Activated naive CD4-positive, alpha-beta T cell treated with anti-CD3 and anti-CD28 coated beads, Interleukin-2, amount 50 U/mL, for 16 hours (primary cell): ENCODE data around the gene DMPK.

Experiments
- DNase-seq: peaks from one replicate; pipeline ENCODE4 v3.0.0-alpha.2; 2020

Gene DMPK

DNA sequence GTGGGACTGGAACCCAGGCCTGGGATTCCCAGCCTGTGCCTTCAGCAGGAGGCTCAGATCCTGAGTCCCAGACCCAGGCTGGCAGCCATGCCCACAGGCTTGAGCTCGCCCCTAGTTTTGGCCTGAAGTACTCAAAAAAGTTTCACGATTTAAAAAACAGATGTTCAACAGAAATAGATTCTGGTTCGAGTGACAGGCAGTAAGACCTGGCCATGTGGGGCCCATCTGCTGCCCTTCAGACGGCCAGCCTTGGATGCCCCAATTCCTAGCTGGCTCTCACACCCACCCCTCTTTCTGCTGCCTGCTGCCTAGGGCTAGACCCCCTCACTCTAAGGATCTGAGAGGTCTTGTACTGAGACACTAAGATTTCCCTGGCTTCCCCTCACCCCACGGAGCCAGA is 2.8 kb upstream of the DMPK start:
- no peak for DNase-seq

- DNase-seq = no peak
Observed at GRCh38 chr19:45784096-45784495, 1.8 kb upstream of the DMPK start.

DNA sequence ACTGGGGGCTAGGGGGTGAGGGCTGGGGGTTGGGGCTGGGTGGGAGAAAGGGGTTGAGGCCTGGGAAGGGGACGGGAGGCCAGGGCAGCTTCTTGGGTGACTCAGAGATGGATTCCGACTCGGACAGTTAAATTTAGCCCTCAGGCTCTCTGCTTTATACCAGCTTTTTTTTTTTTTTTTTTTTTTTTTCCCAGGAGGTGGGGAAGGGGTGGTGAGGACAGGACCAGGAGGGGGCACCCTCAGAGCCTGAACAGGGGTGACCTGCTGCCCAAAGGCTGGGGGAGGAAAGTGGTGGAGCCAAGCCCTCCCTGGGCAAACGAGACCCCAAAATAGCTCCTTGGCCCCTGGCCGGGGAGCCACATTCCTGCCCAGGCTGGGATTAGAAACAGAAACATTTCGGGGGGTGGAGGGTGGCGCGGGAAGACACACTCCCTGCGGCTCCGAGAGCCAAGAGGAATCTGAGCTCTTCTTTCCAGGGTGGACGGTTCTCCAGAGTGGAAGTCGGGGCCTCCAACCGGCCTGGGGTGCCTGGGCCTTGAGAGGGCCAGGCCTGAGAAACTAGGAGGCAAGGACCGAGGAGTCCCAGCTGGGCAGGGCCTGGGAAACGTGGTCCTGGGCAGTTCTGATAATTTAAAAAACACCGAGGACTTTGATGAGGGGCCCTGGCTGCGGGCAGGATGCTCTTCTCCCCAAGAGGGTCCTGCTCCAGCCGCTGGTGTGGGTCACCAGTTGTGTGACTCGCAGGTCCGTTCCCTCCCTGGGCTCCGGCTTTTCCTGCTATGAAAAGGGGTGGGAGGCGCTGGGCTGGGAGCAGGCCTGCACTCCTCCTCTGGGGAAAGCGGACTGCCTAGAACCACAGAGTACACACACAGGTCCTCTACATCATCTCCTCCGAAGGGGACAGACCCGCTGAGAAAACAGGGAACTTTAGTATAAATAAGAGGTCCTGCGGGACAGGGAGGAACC is 813 bp upstream of the DMPK start:
- DNase-seq = no peak

- no peak for DNase-seq
Observed at GRCh38 chr19:45781214-45782161, 802 bp downstream of the DMPK start.

- DNase-seq = no peak
Observed at GRCh38 chr19:45780448-45781213, 1.7 kb downstream of the DMPK start.

GRCh38 chr19:45780146-45780447 is 2.2 kb downstream of the DMPK start:
- DNase-seq = no peak

- DNase-seq = peak; percentile 85
Observed at GRCh38 chr19:45779231-45780145, 2.8 kb downstream of the DMPK start.

DNA sequence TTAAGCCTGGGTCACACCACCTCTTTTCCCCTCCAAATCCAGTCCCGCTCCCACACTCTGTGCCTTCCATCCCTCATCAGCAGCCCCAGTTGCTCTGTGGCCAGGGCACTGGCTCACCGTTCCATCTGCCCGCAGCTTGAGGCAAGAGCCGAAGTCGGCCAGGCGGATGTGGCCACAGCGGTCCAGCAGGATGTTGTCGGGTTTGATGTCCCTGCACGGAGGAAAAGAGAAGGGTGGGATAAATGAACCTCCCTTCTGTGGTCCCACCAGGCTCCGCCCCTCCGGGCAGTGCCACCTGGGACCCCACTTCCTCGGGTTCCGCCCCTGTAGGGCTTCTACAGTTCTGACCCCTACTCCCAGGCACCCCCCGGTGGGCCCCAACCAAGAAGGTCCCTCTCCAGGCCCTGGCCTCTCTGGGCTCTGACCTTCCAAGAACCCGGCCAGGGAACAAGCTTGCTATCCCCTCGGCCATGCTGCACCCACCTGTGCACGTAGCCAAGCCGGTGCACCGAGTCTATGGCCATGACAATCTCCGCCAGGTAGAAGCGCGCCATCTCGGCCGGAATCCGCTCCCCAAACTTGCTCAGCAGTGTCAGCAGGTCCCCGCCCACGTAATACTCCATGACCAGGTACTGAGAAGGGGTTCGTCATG is 4.2 kb downstream of the DMPK start:
- DNase-seq = no peak

DNA sequence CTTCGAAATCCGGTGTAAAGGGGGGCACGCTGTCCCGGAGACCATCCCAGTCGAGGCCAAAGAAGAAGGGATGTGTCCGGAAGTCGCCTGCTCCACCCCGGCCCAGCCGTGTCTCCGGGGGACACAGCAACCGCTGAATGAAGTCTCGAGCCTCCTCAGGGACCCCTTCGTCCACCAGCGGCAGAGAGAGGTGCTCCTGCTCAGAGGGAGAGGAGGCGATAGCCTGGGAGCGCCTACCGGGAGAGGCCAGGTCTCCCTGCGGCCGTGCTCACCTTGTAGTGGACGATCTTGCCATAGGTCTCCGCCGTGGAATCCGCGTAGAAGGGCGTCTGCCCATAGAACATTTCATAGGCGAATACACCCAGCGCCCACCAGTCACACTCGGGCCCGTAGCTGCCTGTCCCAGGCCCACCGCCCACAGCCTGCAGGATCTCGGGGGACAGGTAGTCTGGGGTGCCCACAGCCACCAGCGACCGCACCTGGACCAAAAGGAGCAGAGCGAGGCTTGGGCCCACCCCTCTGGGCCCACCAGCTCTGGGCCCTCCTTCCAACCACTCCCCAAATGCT is 4.8 kb downstream of the DMPK start:
- DNase-seq = no peak

- no peak for DNase-seq
Observed at GRCh38 chr19:45774765-45775164, 7.5 kb downstream of the DMPK start.

DNA sequence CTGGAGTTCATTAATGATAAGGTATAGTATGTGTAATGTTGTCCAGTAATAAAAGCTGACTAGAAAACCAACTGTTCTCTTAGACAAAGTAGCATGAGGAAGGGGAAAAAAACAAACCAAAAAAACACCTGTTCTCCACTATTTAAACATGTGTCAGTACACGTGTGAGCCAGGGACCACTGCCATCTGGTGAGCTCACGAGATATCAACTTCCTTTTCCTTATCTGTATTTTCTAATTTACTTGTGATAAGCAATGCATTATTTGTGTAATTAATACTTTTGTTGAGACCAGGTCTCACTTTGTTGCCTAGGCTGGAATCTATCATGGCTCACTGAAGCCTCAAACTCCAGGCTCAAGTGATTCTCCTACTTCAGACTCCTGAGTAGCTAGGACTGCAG is 8.9 kb downstream of the DMPK start:
- DNase-seq = no peak

DNA sequence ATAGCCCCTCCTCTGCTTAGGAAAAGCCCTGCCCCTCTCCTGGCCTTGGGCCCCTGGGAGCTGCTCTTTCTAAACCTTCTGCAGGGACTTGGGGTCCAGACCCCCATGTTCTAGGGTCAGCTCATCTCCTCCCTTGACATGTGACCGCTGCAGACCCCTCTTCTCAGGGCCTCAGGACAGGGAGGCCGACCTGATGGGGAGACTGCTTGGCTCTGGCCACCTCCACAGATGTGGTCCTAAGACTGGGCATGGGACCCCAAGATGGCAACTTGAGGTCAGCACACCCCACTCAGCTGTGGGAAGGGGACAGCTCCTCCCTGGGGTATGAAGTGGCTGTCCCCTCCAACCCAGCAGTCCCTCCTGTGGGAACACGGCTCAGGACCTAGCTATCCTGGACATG is 9.4 kb downstream of the DMPK start:
- no peak for DNase-seq

DNA sequence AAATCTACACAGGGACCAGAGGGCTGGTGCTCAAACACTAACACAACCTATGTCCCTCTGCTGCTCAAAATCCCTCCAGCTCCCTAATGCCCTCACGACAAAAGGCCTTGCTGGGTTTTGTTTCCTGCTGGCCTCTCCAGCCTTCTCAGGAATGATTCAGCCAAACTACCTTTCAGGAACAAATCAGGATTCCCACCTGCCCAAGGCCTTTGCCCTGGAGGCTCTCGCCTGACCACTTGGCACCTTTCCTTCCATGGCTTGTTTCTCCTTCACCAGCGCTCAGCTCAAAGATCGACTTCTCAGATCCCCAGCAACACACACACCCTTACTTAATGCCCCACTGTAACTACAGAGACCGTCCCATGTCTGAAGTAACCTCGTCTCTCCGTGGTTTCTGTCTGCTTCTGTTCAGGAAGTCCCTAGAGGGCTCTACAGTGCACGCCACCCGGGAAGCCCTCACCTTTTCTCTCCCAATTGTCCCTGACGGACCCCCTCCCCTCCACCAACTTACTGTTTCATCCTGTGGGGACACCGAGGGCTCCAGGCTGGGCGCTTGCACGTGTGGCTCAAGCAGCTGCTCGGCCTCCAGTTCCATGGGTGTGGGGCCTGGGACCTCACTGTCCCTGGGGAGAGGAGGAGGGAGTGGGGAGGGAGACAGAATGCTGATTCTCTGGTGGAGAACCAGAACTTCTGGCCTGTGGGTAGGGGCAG is 10.0 kb downstream of the DMPK start:
- DNase-seq = no peak

DNA sequence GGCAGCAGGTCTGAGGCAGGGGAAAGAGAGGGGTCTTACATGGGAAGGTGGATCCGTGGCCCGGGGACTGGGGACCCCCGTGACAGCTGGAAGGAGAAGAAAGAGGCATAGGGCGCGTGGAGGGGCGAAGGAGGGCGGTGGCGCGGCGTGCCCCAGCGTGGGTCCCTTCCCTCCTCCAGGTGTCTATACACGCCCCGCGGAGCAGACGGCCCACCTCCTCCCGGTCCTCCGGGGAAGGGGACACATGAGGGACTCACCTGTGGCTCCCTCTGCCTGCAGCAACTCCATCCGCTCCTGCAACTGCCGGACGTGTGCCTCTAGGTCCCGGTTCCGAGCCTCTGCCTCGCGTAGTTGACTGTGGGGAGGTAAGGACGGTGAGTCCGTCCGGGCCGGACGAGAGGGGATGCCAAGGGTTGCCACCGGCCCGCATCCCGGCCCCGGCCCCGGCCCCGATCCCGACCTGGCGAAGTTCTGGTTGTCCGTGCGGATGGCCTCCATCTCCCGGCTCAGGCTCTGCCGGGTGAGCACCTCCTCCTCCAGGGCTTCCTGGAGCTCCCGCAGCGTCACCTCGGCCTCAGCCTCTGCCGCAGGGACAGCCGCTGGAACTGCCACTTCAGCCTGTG is 10.9 kb downstream of the DMPK start:
- no peak for DNase-seq

DNA sequence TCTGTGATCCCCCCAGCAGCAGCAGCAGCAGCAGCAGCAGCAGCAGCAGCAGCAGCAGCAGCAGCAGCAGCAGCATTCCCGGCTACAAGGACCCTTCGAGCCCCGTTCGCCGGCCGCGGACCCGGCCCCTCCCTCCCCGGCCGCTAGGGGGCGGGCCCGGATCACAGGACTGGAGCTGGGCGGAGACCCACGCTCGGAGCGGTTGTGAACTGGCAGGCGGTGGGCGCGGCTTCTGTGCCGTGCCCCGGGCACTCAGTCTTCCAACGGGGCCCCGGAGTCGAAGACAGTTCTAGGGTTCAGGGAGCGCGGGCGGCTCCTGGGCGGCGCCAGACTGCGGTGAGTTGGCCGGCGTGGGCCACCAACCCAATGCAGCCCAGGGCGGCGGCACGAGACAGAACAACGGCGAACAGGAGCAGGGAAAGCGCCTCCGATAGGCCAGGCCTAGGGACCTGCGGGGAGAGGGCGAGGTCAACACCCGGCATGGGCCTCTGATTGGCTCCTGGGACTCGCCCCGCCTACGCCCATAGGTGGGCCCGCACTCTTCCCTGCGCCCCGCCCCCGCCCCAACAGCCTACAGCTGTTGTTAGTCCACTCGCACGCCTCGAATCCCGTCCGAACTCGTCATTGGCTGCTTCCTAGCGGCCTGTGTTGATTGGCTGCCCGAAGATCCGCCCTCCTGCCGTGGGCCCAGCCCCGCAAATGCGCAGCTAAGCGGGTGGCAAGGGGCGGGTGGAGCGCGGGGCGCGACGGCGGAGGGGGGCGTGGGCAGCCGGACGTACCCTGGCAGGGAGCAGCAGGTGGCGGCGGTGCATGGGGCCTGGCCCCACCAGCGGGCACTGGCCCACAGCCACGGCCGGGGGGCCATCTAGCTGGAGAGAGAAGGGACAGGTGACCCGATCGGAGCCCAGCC is 11.8 kb downstream of the DMPK start:
- peak; percentile 91 for DNase-seq

DNA sequence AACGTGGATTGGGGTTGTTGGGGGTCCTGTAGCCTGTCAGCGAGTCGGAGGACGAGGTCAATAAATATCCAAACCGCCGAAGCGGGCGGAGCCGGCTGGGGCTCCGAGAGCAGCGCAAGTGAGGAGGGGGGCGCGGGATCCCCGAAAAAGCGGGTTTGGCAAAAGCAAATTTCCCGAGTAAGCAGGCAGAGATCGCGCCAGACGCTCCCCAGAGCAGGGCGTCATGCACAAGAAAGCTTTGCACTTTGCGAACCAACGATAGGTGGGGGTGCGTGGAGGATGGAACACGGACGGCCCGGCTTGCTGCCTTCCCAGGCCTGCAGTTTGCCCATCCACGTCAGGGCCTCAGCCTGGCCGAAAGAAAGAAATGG is 12.5 kb downstream of the DMPK start:
- peak; percentile 63 for DNase-seq

- DNase-seq = peak; percentile 94
Observed at GRCh38 chr19:45768984-45769782, 13.1 kb downstream of the DMPK start, which contains the start of gene SIX5. TSS of gene SIX5 (minus strand) at chr19:45769252. CDS start at chr19:45768844, 408 bp downstream.

DNA sequence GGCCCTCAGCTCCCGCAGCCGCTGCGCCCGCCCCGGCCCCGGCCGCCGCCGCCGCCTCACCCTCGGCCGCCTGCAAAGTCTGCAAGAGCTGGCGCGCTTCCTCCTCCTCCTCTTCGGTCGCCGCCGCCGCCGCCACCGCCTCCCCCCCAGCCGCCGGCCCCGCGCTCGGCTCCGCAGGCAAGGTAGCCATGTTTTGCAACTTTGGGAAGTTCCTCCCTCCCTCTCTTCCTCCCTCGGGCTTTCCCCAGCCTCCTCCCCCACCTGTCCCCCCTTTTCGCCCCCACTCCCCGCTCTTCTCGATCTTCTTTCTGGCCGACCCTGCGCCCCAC is 13.7 kb downstream of the DMPK start:
- peak; percentile 55 for DNase-seq
